Measurements from ENCODE around the gene FAM168A.

FAM168A gene

GRCh38 chr11:73359930-73360742, 237.8 kb downstream of the FAM168A start:
- ChIA-PET POLR2A (ENCODE audit: low non-redundant PET) (no interaction called here), CTCF (interaction anchor here (0.7 to 2.5 kb wide), 9 partner anchors 10 to 91 kb away, joined by 3 to 15 read pairs (median 3); no protein-coding TSS in a partner anchor)
- TF ChIP-seq CTCF (conservative IDR thresholded peaks at IDR 0.05; ENCODE audit: low read depth) = no peak; the same call in 1 of the 2 replicates
- no peak overlapping the region for H3K27ac ChIP-seq
- DNase-seq (ENCODE audit: low spot score) = peak; percentile 30

- POLR2A ChIA-PET (ENCODE audit: low non-redundant PET) = no interaction called here
- DNase-seq (ENCODE audit: low spot score) = no peak
- peak overlapping the region; percentile 9; the same call in 1 of the 2 replicates for H3K27ac ChIP-seq
- CTCF ChIA-PET = interaction anchor here (0.7 to 2.5 kb wide), 3 partner anchors 9 to 90 kb away, joined by 3 to 15 read pairs (median 3); no protein-coding TSS in a partner anchor
- no peak for TF ChIP-seq CTCF (conservative IDR thresholded peaks at IDR 0.05; ENCODE audit: low read depth)
Observed at GRCh38 chr11:73359341-73359740, 238.6 kb downstream of the FAM168A start.

GRCh38 chr11:73358071-73358470, 239.8 kb downstream of the FAM168A start:
- H3K27ac ChIP-seq = no peak overlapping the region; the same call in 1 of the 2 replicates
- no peak for TF ChIP-seq CTCF (conservative IDR thresholded peaks at IDR 0.05; ENCODE audit: low read depth)
- DNase-seq (ENCODE audit: low spot score) = no peak
- CTCF ChIA-PET = interaction anchor here (0.7 kb wide), 1 partner anchor 64 kb away, joined by 3 read pairs; no protein-coding TSS in a partner anchor
- POLR2A ChIA-PET (ENCODE audit: low non-redundant PET) = no interaction called here

- DNase-seq (ENCODE audit: low spot score) = no peak
- POLR2A ChIA-PET (ENCODE audit: low non-redundant PET) = no interaction called here
- TF ChIP-seq CTCF (conservative IDR thresholded peaks at IDR 0.05; ENCODE audit: low read depth) = no peak
- H3K27ac ChIP-seq = peak overlapping the region; percentile 12; the same call in 1 of the 2 replicates
- CTCF ChIA-PET = no interaction called here
Observed at GRCh38 chr11:73356979-73357860, 240.7 kb downstream of the FAM168A start.

GRCh38 chr11:73355109-73355508, 242.8 kb downstream of the FAM168A start:
- H3K27ac ChIP-seq = no peak overlapping the region
- no peak for TF ChIP-seq CTCF (conservative IDR thresholded peaks at IDR 0.05; ENCODE audit: low read depth)
- no peak for DNase-seq (ENCODE audit: low spot score)
- ChIA-PET CTCF (interaction anchor here (0.6 kb wide), 1 partner anchor 272 kb away, joined by 3 read pairs; no protein-coding TSS in a partner anchor), POLR2A (ENCODE audit: low non-redundant PET) (no interaction called here)

- no peak overlapping the region for H3K27ac ChIP-seq
- CTCF ChIA-PET = interaction anchor here (1.5 kb wide), 1 partner anchor 47 kb away, joined by 3 read pairs; no protein-coding TSS in a partner anchor
- POLR2A ChIA-PET (ENCODE audit: low non-redundant PET) = no interaction called here
- no peak for DNase-seq (ENCODE audit: low spot score)
- TF ChIP-seq CTCF (conservative IDR thresholded peaks at IDR 0.05; ENCODE audit: low read depth) = no peak
Observed at GRCh38 chr11:73353422-73353821, 244.5 kb downstream of the FAM168A start.
